ENCODE data around the gene RAPGEF4.
A peak's percentile ranks its signal among the peaks of the same experiment; 100 is the strongest.

The RAPGEF4 gene

GRCh38 chr2:172768401-172768800 lies 32.8 kb downstream of the RAPGEF4 start:
- H3K9ac ChIP-seq (ENCODE audit: low read length), result no peak overlapping the region
- H3K4me2 ChIP-seq (ENCODE audit: low read length), result peak overlapping the region; percentile 10
- no peaks in the 10 kb centered on the region for H4K20me1 ChIP-seq (ENCODE audit: insufficient read depth, low read length)
- H3K27ac ChIP-seq (ENCODE audit: low read length), result no peak overlapping the region
- no peak overlapping the region for H3K4me3 ChIP-seq (ENCODE audit: low read length)
- no peaks in the 10 kb centered on the region for H3K9me3 ChIP-seq (ENCODE audit: insufficient read depth, low read length)
- peaks cover 23% of the 10 kb centered on the region for H3K4me1 ChIP-seq (ENCODE audit: low read length)
- no peaks in the 10 kb centered on the region for H3K79me2 ChIP-seq (ENCODE audit: low read length)
- TF ChIP-seq, protein P1, sequence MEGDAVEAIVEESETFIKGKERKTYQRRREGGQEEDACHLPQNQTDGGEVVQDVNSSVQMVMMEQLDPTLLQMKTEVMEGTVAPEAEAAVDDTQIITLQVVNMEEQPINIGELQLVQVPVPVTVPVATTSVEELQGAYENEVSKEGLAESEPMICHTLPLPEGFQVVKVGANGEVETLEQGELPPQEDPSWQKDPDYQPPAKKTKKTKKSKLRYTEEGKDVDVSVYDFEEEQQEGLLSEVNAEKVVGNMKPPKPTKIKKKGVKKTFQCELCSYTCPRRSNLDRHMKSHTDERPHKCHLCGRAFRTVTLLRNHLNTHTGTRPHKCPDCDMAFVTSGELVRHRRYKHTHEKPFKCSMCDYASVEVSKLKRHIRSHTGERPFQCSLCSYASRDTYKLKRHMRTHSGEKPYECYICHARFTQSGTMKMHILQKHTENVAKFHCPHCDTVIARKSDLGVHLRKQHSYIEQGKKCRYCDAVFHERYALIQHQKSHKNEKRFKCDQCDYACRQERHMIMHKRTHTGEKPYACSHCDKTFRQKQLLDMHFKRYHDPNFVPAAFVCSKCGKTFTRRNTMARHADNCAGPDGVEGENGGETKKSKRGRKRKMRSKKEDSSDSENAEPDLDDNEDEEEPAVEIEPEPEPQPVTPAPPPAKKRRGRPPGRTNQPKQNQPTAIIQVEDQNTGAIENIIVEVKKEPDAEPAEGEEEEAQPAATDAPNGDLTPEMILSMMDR (IDR thresholded peaks at IDR 0.05; ENCODE audit: low read depth, low read length), result no peak
- TF ChIP-seq EZH2phosphoT487 (IDR thresholded peaks at IDR 0.05; ENCODE audit: low read depth), result no peak
- no peak overlapping the region for H2AFZ ChIP-seq (ENCODE audit: low read depth, low read length)
- no peaks in the 10 kb centered on the region for H3K36me3 ChIP-seq (replicated peaks; ENCODE audit: low read depth, low read length)
- H3K27me3 ChIP-seq (ENCODE audit: low read depth, low read length), result no peaks in the 10 kb centered on the region

GRCh38 chr2:172769879-172770278 lies 34.2 kb downstream of the RAPGEF4 start:
- TF ChIP-seq, protein P1 (IDR thresholded peaks at IDR 0.05; ENCODE audit: low read depth, low read length), result no peak
- no peak for TF ChIP-seq EZH2phosphoT487 (IDR thresholded peaks at IDR 0.05; ENCODE audit: low read depth)
- no peak overlapping the region for H2AFZ ChIP-seq (ENCODE audit: low read depth, low read length)
- no peak overlapping the region for H3K4me3 ChIP-seq (ENCODE audit: low read length)
- H4K20me1 ChIP-seq (ENCODE audit: insufficient read depth, low read length), result no peaks in the 10 kb centered on the region
- peaks cover 4% of the 10 kb centered on the region; the same call in 1 of the 2 replicates for H3K27me3 ChIP-seq (ENCODE audit: low read depth, low read length)
- no peaks in the 10 kb centered on the region for H3K9me3 ChIP-seq (ENCODE audit: insufficient read depth, low read length)
- H3K79me2 ChIP-seq (ENCODE audit: low read length), result no peaks in the 10 kb centered on the region
- no peak overlapping the region for H3K27ac ChIP-seq (ENCODE audit: low read length)
- H3K36me3 ChIP-seq (replicated peaks; ENCODE audit: low read depth, low read length), result no peaks in the 10 kb centered on the region
- no peak overlapping the region for H3K9ac ChIP-seq (ENCODE audit: low read length)
- H3K4me1 ChIP-seq (ENCODE audit: low read length), result peaks cover 23% of the 10 kb centered on the region
- H3K4me2 ChIP-seq (ENCODE audit: low read length), result no peak overlapping the region

GRCh38 chr2:172770887-172771286 lies 35.2 kb downstream of the RAPGEF4 start:
- H4K20me1 ChIP-seq (ENCODE audit: insufficient read depth, low read length), result no peaks in the 10 kb centered on the region
- H3K27ac ChIP-seq (ENCODE audit: low read length), result no peak overlapping the region
- no peak overlapping the region for H3K9ac ChIP-seq (ENCODE audit: low read length)
- H3K4me2 ChIP-seq (ENCODE audit: low read length), result no peak overlapping the region
- no peak overlapping the region for H3K4me3 ChIP-seq (ENCODE audit: low read length)
- H2AFZ ChIP-seq (ENCODE audit: low read depth, low read length), result no peak overlapping the region
- TF ChIP-seq, protein P1 (IDR thresholded peaks at IDR 0.05; ENCODE audit: low read depth, low read length), result no peak
- no peak for TF ChIP-seq EZH2phosphoT487 (IDR thresholded peaks at IDR 0.05; ENCODE audit: low read depth)
- peaks cover 17% of the 10 kb centered on the region for H3K4me1 ChIP-seq (ENCODE audit: low read length)
- no peaks in the 10 kb centered on the region for H3K9me3 ChIP-seq (ENCODE audit: insufficient read depth, low read length)
- peaks cover 4% of the 10 kb centered on the region; the same call in 1 of the 2 replicates for H3K27me3 ChIP-seq (ENCODE audit: low read depth, low read length)
- H3K79me2 ChIP-seq (ENCODE audit: low read length), result no peaks in the 10 kb centered on the region
- H3K36me3 ChIP-seq (replicated peaks; ENCODE audit: low read depth, low read length), result no peaks in the 10 kb centered on the region

- Histone ChIP-seq H3K9ac (ENCODE audit: low read length) (no peak overlapping the region), H3K79me2 (ENCODE audit: low read length) (no peaks in the 10 kb centered on the region), H3K27ac (ENCODE audit: low read length) (no peak overlapping the region), H3K36me3 (replicated peaks; ENCODE audit: low read depth, low read length) (no peaks in the 10 kb centered on the region), H3K4me2 (ENCODE audit: low read length) (no peak overlapping the region), H3K4me3 (ENCODE audit: low read length) (no peak overlapping the region), H2AFZ (ENCODE audit: low read depth, low read length) (no peak overlapping the region), H4K20me1 (ENCODE audit: insufficient read depth, low read length) (no peaks in the 10 kb centered on the region), H3K4me1 (ENCODE audit: low read length) (peaks cover 16% of the 10 kb centered on the region), H3K27me3 (ENCODE audit: low read depth, low read length) (peaks cover 4% of the 10 kb centered on the region; the same call in 1 of the 2 replicates), H3K9me3 (ENCODE audit: insufficient read depth, low read length) (no peaks in the 10 kb centered on the region)
- TF ChIP-seq, protein P1 (IDR thresholded peaks at IDR 0.05; ENCODE audit: low read depth, low read length), result no peak
- no peak for TF ChIP-seq EZH2phosphoT487 (IDR thresholded peaks at IDR 0.05; ENCODE audit: low read depth)
Measured at GRCh38 chr2:172772633-172773032, 37.0 kb downstream of the RAPGEF4 start.
